ENCODE data around the gene ASB16. TPM values are rescaled to one million over a fixed set of nuclear protein-coding genes. Genes with fewer than 3 reads are reported as not detected.

ASB16 gene
- total RNA-seq, 1 donor from 2014 or later: not detected

Small RNA genes within 50 kb of the gene (microRNA-seq; reads per million reads assigned to microRNA genes)
- not detected for gene MIR6782 (ENCODE audit: borderline microRNAs expressed)

Other genes starting within 250 kb of the ASB16 start
- not detected for gene PPY, start 228.2 kb upstream of the ASB16 start, total RNA-seq
- gene PYY, start 216.8 kb upstream of the ASB16 start, total RNA-seq: not detected
- gene NAGS, start 166.1 kb upstream of the ASB16 start, total RNA-seq: 7.1 TPM
- gene TMEM101, start 155.7 kb upstream of the ASB16 start, total RNA-seq: 27.4 TPM
- 39.8 TPM for gene LSM12, start 104.0 kb upstream of the ASB16 start, total RNA-seq
- 39.7 TPM for gene G6PC3, start 100.0 kb upstream of the ASB16 start, total RNA-seq
- gene HDAC5, start 47.1 kb upstream of the ASB16 start, total RNA-seq: 55.3 TPM
- 0.35 TPM for gene HROB, start 28.8 kb upstream of the ASB16 start, total RNA-seq
- gene TMUB2, start 16.3 kb downstream of the ASB16 start, total RNA-seq: 38.8 TPM
- 65.0 TPM for gene ATXN7L3, start 29.2 kb downstream of the ASB16 start, total RNA-seq
- gene UBTF, start 49.0 kb downstream of the ASB16 start, total RNA-seq: 62.6 TPM
- gene SLC4A1, start 97.4 kb downstream of the ASB16 start, total RNA-seq: 0.43 TPM
- 0.32 TPM for gene RUNDC3A, start 137.9 kb downstream of the ASB16 start, total RNA-seq
- gene SLC25A39, start 154.1 kb downstream of the ASB16 start, total RNA-seq: 76.8 TPM
- gene GRN, start 174.6 kb downstream of the ASB16 start, total RNA-seq: 722 TPM
- 1.8 TPM for gene FAM171A2, start 193.1 kb downstream of the ASB16 start, total RNA-seq
- 4.6 TPM for gene ITGA2B, start 218.9 kb downstream of the ASB16 start, total RNA-seq